Adrenal gland (tissue), 5 donors: ENCODE results near the gene FANCI.

Experiments
- POLR2A ChIP-seq, 2 donors: fragments of 450-650 bp; IDR thresholded peaks; one replicate each; pipeline ENCODE4 v1.6.1; 2017; ENCODE audit warnings: antibody characterized with exemption in 2 of 2, mild to moderate bottlenecking in 2 of 2, moderate library complexity in 1 of 2
- TF ChIP-seq, protein P1 (sequence below), 6 experiments: fragments of 450-650 bp in 4 of 6; fragments of 200-600 bp in 2 of 6; sonication (generic) in 1 of 6; IDR thresholded peaks; 1 replicate in 5 of 6; 2 replicates in 1 of 6; pipeline versions ENCODE4 v1.5.1 to v1.8.0; 2016 to 2021; ENCODE audit warnings: antibody characterized with exemption in 6 of 6, mild to moderate bottlenecking in 2 of 6, moderate library complexity in 1 of 6
- donor health status: DM: no; HTN: no; CAD: no.

GRCh38 chr15:89335298-89336041 lies 91.7 kb downstream of the FANCI start:
- TF ChIP-seq, protein P1, sequence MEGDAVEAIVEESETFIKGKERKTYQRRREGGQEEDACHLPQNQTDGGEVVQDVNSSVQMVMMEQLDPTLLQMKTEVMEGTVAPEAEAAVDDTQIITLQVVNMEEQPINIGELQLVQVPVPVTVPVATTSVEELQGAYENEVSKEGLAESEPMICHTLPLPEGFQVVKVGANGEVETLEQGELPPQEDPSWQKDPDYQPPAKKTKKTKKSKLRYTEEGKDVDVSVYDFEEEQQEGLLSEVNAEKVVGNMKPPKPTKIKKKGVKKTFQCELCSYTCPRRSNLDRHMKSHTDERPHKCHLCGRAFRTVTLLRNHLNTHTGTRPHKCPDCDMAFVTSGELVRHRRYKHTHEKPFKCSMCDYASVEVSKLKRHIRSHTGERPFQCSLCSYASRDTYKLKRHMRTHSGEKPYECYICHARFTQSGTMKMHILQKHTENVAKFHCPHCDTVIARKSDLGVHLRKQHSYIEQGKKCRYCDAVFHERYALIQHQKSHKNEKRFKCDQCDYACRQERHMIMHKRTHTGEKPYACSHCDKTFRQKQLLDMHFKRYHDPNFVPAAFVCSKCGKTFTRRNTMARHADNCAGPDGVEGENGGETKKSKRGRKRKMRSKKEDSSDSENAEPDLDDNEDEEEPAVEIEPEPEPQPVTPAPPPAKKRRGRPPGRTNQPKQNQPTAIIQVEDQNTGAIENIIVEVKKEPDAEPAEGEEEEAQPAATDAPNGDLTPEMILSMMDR (IDR thresholded peaks at IDR 0.05), result no peak
- TF ChIP-seq POLR2A (IDR thresholded peaks at IDR 0.05), result no peak
